Smooth muscle cell (in vitro differentiated cells): ENCODE results near the gene TNFSF13. TPM values are rescaled to one million over a fixed set of nuclear protein-coding genes. Genes with fewer than 3 reads are reported as not detected.

Source experiments
- DNase-seq: peaks from one replicate; lab custom pipeline; 2025; ENCODE audit not compliant: unreplicated experiment; lab: John Stamatoyannopoulos, UW
- H2AFZ ChIP-seq: fragments of 200-600 bp; sonication (generic); 2 replicates; pipeline ENCODE4 v1.6.0; 2016; ENCODE audit warnings: antibody characterized with exemption, low read depth, mild to moderate bottlenecking
- H3F3A ChIP-seq: fragments of 200-600 bp; sonication (generic); 2 replicates; pipeline ENCODE4 v1.6.0; 2017; ENCODE audit warnings: antibody characterized with exemption, low read depth
- H3K27ac ChIP-seq: fragments of 200-600 bp; sonication (generic); 2 replicates; pipeline ENCODE4 v1.5.1; 2016; ENCODE audit warnings: low read depth, mild to moderate bottlenecking
- H3K27me3 ChIP-seq: fragments of 200-600 bp; sonication (generic); 2 replicates; pipeline ENCODE4 v1.6.1; 2016; ENCODE audit warnings: low read depth, mild to moderate bottlenecking
- H3K36me3 ChIP-seq: fragments of 200-600 bp; sonication (generic); 2 replicates; pipeline ENCODE4 v1.5.1; 2016; ENCODE audit warnings: low read depth
- H3K4me1 ChIP-seq: fragments of 200-600 bp; sonication (generic); 2 replicates; pipeline ENCODE4 v1.5.1; 2016; ENCODE audit warnings: low read depth
- H3K4me2 ChIP-seq: fragments of 200-600 bp; sonication (generic); 2 replicates; pipeline ENCODE4 v1.6.0; 2016; ENCODE audit warnings: mild to moderate bottlenecking
- H3K4me3 ChIP-seq: fragments of 200-600 bp; sonication (generic); 2 replicates; pipeline ENCODE4 v1.5.1; 2016; ENCODE audit warnings: mild to moderate bottlenecking
- H3K79me2 ChIP-seq: fragments of 200-600 bp; sonication (generic); 2 replicates; pipeline ENCODE4 v1.6.0; 2016; ENCODE audit warnings: low read depth, mild to moderate bottlenecking
- H3K9ac ChIP-seq: fragments of 200-600 bp; sonication (generic); 2 replicates; pipeline ENCODE4 v1.6.0; 2016; ENCODE audit warnings: low read depth
- H3K9me3 ChIP-seq: fragments of 200-600 bp; sonication (generic); replicated peaks from 2 replicates; pipeline ENCODE4 v1.5.1; 2016; ENCODE audit warnings: low read depth
- H4K20me1 ChIP-seq: fragments of 200-600 bp; sonication (generic); 2 replicates; pipeline ENCODE4 v1.6.0; 2016; ENCODE audit warnings: low read depth
- CTCF ChIP-seq: fragments of 200-600 bp; sonication (generic); IDR thresholded peaks from 2 replicates; pipeline ENCODE4 v1.5.1; 2017; ENCODE audit warnings: borderline replicate concordance, mild to moderate bottlenecking, antibody characterized with exemption; ENCODE audit not compliant: insufficient read depth, poor library complexity, severe bottlenecking
- WGBS: methylation state at CpG from one replicate; pipeline ENCODE4 v1.1.7; 2016; ENCODE audit warnings: low lambda C conversion rate; 5-methylcytosine and 5-hydroxymethylcytosine counted together
- polyA plus RNA-seq: library from polyadenylated mRNA; unstranded; fragments of >200 nt; fragmentation: Nextera tagmentation; extraction: Ambion mirVana; gene quantifications from 2 replicates; pipeline ENCODE4 v1.2.1, GENCODE V29; 2016
- total RNA-seq: library from RNA; depleted of rRNA; stranded (reverse); fragments of >200 nt; gene quantifications from 2 replicates; pipeline ENCODE4 v1.2.3, GENCODE V29; 2014

Gene TNFSF13
- total and polyA plus RNA-seq, 2 experiments from 2014 or later, result 0.38 to 4.1 TPM

- no peaks in the 10 kb centered on the region for H3K9me3 ChIP-seq
- 34% methylated on average over 22 of the region's 22 CpGs for WGBS
- no peak for DNase-seq
- no peaks in the 10 kb centered on the region for H4K20me1 ChIP-seq
- peaks cover 3% of the 10 kb centered on the region for H3K36me3 ChIP-seq
- H3K27me3 ChIP-seq, result no peaks in the 10 kb centered on the region
- H3K79me2 ChIP-seq, result peaks cover 35% of the 10 kb centered on the region
- H3K4me3 ChIP-seq, result peak overlapping the region; percentile 97
- peaks cover 5% of the 10 kb centered on the region for H3F3A ChIP-seq
- H3K27ac ChIP-seq, result peak overlapping the region; percentile 4
- TF ChIP-seq CTCF, result peak; percentile 45
- peaks cover 26% of the 10 kb centered on the region for H3K4me1 ChIP-seq
- no peak overlapping the region for H3K9ac ChIP-seq
- H2AFZ ChIP-seq, result peak overlapping the region; percentile 9
- peak overlapping the region; percentile 97 for H3K4me2 ChIP-seq
Observed at GRCh38 chr17:7560172-7561027, 1.9 kb downstream of the TNFSF13 start.

DNA sequence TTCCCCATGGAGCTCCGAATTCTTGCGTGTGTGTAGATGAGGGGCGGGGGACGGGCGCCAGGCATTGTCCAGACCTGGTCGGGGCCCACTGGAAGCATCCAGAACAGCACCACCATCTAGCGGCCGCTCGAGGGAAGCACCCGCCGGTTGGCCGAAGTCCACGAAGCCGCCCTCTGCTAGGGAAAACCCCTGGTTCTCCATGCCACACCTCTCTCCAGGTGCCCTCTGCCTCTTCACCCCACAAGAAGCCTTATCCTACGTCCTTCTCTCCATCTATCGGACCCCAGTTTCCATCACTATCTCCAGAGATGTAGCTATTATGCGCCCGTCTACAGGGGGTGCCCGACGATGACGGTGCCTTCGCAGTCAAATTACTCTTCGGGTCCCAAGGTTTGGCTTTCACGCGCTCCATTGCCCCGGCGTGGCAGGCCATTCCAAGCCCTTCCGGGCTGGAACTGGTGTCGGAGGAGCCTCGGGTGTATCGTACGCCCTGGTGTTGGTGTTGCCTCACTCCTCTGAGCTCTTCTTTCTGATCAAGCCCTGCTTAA lies 2.6 kb downstream of the TNFSF13 start:
- peaks cover 38% of the 10 kb centered on the region for H3K79me2 ChIP-seq
- H2AFZ ChIP-seq, result peak overlapping the region; percentile 97
- peaks cover 9% of the 10 kb centered on the region for H3K36me3 ChIP-seq
- peak overlapping the region; percentile 88 for H3K27ac ChIP-seq
- DNase-seq, result peak; percentile 72
- H3K9ac ChIP-seq, result peak overlapping the region; percentile 89
- no peaks in the 10 kb centered on the region for H3K9me3 ChIP-seq
- peaks cover 26% of the 10 kb centered on the region for H3K4me1 ChIP-seq
- peaks cover 5% of the 10 kb centered on the region for H3F3A ChIP-seq
- H3K4me2 ChIP-seq, result peak overlapping the region; percentile 97
- peak; percentile 63 for TF ChIP-seq CTCF
- H4K20me1 ChIP-seq, result no peaks in the 10 kb centered on the region
- H3K27me3 ChIP-seq, result no peaks in the 10 kb centered on the region
- WGBS, result under 1% methylated on average over 32 of the region's 32 CpGs
- H3K4me3 ChIP-seq, result peak overlapping the region; percentile 97

DNA sequence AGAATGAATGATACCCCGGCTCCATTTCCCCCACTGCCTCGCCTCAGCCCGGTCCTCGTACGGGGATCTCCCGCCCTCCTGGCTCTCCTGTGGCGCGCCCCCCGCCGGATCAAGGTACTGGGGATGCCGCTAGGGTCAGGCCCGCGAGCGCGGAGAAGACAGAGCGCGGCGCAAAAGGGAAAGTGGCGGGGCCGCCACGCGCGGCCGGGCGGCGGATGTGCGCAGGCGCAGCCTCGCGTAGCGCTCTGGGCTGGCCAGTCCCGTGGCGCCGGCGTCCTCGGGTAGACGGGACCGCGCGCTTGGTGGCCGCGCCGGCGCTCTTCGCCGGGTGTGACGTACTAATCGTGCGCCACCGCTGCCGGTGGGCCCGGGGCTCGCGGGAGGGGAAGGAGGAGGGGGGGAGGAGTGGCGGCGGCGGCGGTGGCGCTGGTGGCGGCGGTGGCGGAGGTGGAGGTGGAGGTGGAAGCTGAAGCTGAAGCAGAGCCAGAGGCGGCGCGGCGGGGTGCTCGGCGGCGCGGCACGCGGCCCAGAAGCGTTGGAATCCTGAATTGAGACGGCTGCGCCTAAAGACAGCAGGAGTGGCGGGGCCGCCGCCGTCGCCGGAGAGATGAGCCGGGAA lies 3.1 kb downstream of the TNFSF13 start, which contains the start of gene SENP3:
Gene SENP3 (plus strand): TSS at position 331 of the 619 bp plus-strand sequence. CDS start 1,158 bp downstream, outside the sequence.
- WGBS, result under 1% methylated on average over 50 of the region's 82 CpGs
- no peaks in the 10 kb centered on the region for H4K20me1 ChIP-seq
- H3K4me3 ChIP-seq, result peak within 1 kb of the TSS; percentile 97
- H3K36me3 ChIP-seq, result peaks cover 9% of the 10 kb centered on the region
- H3K27me3 ChIP-seq, result no peaks in the 10 kb centered on the region
- H3K9me3 ChIP-seq, result no peaks in the 10 kb centered on the region
- peak within 1 kb of the TSS; percentile 97 for H3K4me2 ChIP-seq
- no peak for TF ChIP-seq CTCF
- H3K79me2 ChIP-seq, result peaks cover 44% of the 10 kb centered on the region
- peak; percentile 82 for DNase-seq
- peaks cover 26% of the 10 kb centered on the region for H3K4me1 ChIP-seq
- H3F3A ChIP-seq, result peaks cover 5% of the 10 kb centered on the region
- H3K27ac ChIP-seq, result peak within 1 kb of the TSS; percentile 88
- peak within 1 kb of the TSS; percentile 97 for H2AFZ ChIP-seq
- H3K9ac ChIP-seq, result peak within 1 kb of the TSS; percentile 89
